Urinary bladder (tissue), 4 donors: ENCODE measurements around the gene CNTNAP5. TPM values are rescaled to one million over a fixed set of nuclear protein-coding genes. Genes with fewer than 3 reads are reported as not detected.

Source experiments
- DNase-seq: peaks from one replicate; pipeline ENCODE4 v3.0.0-alpha.2; 2015; ENCODE audit errors: extremely low spot score
- H3K27ac ChIP-seq: one replicate; pipeline ENCODE4 v1.5.1; 2013; ENCODE audit warnings: low read depth, mild to moderate bottlenecking, moderate library complexity
- H3K36me3 ChIP-seq: one replicate; pipeline ENCODE4 v1.6.1; 2013; ENCODE audit warnings: mild to moderate bottlenecking, moderate library complexity; ENCODE audit not compliant: insufficient read depth
- H3K4me1 ChIP-seq: one replicate; pipeline ENCODE4 v1.6.1; 2013; ENCODE audit warnings: mild to moderate bottlenecking, moderate library complexity; ENCODE audit not compliant: insufficient read depth
- H3K4me3 ChIP-seq: one replicate; pipeline ENCODE4 v1.5.1; 2013; ENCODE audit warnings: low read depth, low read length
- WGBS: extraction: QIAGEN DNeasy Blood & Tissue Kit; methylation state at CpG from one replicate; pipeline ENCODE4 v1.1.7; 2013; 5-methylcytosine and 5-hydroxymethylcytosine counted together
- polyA plus RNA-seq: library from polyadenylated mRNA; stranded (reverse); fragments of 200-250 nt; gene quantifications from one replicate; pipeline ENCODE4 v1.2.3, GENCODE V29; 2013
- total RNA-seq: library from RNA; depleted of rRNA; stranded (reverse); fragments of >200 nt; gene quantifications from one replicate; pipeline ENCODE4 v1.2.3, GENCODE V29; 2014
- donor health status: healthy with polysubstance abuse.
- donor health status: healthy.

Gene CNTNAP5
- total and polyA plus RNA-seq, 2 donors, result 0.01 to 1.8 TPM

DNA sequence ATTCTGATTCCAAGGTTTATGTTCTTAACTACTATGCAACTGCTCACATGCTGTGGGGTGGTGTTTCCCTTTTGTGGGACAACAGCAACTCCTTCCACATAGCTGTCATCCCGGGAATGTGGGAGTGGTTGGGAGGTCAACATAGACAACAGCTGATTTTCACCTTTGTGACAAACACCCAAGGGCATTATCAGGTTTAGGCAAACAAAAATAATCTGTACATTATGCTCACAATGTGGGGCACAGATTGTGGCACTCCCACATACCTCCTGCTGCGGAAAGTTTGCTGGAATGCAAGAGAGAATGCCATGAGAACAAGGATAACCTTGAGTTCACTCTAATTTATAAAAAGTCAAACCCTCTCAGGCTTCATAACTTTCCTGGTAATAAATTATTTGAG, 582.6 kb downstream of the CNTNAP5 start:
- H3K4me1 ChIP-seq, result no peaks in the 10 kb centered on the region
- no peaks in the 10 kb centered on the region for H3K36me3 ChIP-seq
- WGBS, result 79% methylated on average over 2 of the region's 2 CpGs
- no peak overlapping the region for H3K27ac ChIP-seq
- DNase-seq, result no peak
- H3K4me3 ChIP-seq, result no peak overlapping the region

DNA sequence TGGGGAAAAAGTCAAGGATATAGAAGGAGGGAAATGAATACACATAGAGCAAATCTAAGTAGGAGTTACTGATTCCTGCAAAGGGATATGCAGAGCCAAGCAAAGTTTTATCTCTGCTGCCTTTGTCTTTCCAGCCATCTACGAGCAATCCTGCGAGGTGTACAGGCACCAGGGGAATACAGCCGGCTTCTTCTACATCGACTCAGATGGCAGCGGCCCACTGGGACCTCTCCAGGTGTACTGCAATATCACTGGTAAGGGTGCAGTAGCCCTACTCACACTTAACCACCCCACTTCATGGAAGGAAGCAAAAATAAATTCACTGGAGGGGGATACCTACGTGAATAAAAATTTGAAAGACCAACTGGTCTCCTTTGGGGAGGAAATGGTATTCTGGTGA, 584.6 kb downstream of the CNTNAP5 start:
- Histone ChIP-seq H3K36me3 (no peaks in the 10 kb centered on the region), H3K27ac (no peak overlapping the region), H3K4me1 (no peaks in the 10 kb centered on the region), H3K4me3 (no peak overlapping the region)
- 85% methylated on average over 6 of the region's 6 CpGs for WGBS
- DNase-seq, result no peak

DNA sequence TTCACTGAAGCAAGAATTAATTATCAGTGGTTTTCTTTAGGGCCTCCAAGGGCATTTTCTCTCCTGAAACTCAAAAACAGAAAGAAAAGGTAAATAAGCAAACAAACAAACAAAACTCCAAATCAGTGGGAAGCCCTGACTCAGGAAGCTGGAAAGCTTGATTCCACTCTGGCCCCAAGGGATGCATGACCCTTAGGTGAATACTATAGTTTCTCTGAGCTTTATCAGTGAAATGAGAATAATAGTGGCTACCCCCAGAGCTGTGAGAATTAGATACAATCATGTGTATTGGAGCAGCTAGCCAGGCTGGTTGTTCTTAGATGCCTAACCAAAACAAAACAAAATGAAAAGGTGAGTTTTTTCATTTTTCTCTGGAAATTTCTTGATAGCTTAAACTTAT, 585.1 kb downstream of the CNTNAP5 start:
- DNase-seq, result no peak
- H3K4me1 ChIP-seq, result no peaks in the 10 kb centered on the region
- H3K36me3 ChIP-seq, result no peaks in the 10 kb centered on the region
- no peak overlapping the region for H3K27ac ChIP-seq
- H3K4me3 ChIP-seq, result no peak overlapping the region

DNA sequence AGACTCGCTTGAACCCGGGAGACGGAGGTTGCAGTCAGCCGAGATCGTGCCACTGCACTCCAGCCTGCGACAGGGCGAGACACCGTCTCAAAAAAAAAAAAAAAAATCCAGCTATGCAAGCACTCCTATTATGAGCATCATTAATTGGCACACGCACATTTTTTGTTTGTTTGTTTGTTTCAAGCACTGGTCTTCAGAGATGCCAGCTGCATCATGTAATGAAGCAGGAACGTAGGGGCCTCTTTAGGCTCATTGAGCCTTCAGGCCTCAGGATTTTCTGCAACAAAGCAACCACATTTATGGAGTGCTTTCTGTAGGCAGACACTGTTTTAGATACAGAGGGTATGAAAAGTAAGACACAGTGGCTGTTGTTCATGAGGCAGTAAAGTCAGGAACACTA, 585.8 kb downstream of the CNTNAP5 start:
- H3K27ac ChIP-seq, result no peak overlapping the region
- H3K4me1 ChIP-seq, result no peaks in the 10 kb centered on the region
- no peak for DNase-seq
- no peak overlapping the region for H3K4me3 ChIP-seq
- H3K36me3 ChIP-seq, result no peaks in the 10 kb centered on the region
- 91% methylated on average over 10 of the region's 10 CpGs for WGBS

DNA sequence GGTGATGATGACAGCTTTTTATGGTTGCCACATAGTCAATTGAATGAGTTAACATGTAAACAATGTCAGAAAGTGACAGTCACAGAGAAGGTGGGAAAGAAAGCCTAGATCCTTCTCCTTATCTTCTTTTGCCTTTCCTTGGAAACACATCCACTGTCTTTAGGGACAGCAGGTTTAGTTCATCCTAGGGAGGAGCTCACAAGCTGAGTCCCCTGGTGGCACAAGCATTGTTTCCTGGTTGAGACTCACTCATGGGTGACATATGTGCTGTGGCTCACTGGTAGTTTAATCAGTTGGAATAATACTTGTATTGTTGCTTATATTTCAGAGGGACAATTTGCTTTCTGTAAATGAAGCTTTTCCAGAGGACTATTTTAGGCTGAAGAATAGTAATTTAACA, 598.5 kb downstream of the CNTNAP5 start:
- Histone ChIP-seq H3K4me3 (no peak overlapping the region), H3K4me1 (no peaks in the 10 kb centered on the region), H3K27ac (no peak overlapping the region), H3K36me3 (no peaks in the 10 kb centered on the region)
- DNase-seq, result no peak

DNA sequence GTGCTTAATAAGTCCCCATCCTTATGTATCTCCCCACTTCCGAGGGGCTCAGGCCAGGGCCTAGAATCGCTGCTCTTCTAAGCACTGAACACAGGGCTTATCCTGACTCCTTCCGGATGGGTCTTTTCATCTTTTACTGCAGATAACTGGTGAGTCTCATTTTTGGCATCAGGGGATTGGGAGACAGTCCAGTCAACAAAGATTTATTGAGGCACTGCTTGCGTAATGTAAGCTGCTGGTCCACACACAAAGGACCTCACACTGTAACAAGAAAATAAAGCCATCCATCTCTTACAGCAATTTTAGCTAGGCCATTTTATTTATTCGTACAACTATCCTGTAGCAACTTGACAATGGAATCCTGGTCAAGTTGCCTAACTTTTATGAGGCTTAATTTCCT, 600.5 kb downstream of the CNTNAP5 start:
- H3K4me3 ChIP-seq, result no peak overlapping the region
- H3K27ac ChIP-seq, result no peak overlapping the region
- no peak for DNase-seq
- 53% methylated on average over 5 of the region's 5 CpGs for whole genome bisulfite sequencing
- H3K4me1 ChIP-seq, result no peaks in the 10 kb centered on the region
- no peaks in the 10 kb centered on the region for H3K36me3 ChIP-seq

DNA sequence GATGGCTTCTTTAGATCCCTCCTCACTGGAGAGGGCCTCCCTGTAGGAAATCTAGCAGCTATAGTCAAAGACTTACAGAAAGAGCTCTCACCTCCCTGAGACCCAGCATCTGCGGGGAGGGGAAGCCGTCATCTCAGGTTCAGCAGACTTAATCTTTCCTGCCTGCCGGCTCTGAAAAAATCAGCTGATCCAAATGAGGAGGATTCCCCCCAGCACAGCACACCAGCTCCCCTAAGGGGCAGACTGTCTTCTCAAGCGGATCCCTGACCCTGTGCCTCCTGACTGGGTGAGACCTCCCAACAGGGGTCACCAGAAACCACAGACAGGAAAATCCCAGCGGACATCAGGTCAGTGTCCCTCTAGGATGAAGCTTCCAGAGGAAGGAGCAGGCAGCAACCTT, 601.9 kb downstream of the CNTNAP5 start:
- 87% methylated on average over 5 of the region's 5 CpGs for WGBS
- Histone ChIP-seq H3K4me1 (no peaks in the 10 kb centered on the region), H3K36me3 (no peaks in the 10 kb centered on the region)

DNA sequence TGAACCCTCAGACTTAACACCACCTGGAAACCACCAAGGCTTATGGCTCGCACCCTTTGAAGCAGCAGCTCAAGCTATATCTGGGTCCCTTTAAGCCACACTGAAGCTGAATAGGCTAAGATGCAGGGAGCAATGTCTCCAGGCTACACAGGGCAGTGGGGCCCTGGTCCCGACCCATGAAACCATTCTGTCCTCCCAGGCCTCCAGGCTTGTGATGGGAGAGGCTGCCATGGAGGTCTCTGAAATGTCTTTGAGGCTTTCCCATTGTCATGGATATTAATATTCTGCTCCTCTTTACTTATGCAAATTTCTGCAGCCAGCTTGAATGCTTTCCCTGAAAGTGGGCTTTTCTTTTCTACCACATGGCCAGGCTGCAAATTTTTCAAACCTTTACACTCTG, 608.7 kb downstream of the CNTNAP5 start:
- 85% methylated on average over 2 of the region's 2 CpGs for WGBS
- DNase-seq, result no peak
- H3K4me3 ChIP-seq, result no peak overlapping the region
- no peaks in the 10 kb centered on the region for H3K36me3 ChIP-seq
- no peaks in the 10 kb centered on the region for H3K4me1 ChIP-seq
- H3K27ac ChIP-seq, result no peak overlapping the region

More for the DNA sequence above, 601.9 kb downstream of the CNTNAP5 start:
- no peak overlapping the region for H3K4me3 ChIP-seq
- no peak overlapping the region for H3K27ac ChIP-seq
- DNase-seq, result no peak

DNA sequence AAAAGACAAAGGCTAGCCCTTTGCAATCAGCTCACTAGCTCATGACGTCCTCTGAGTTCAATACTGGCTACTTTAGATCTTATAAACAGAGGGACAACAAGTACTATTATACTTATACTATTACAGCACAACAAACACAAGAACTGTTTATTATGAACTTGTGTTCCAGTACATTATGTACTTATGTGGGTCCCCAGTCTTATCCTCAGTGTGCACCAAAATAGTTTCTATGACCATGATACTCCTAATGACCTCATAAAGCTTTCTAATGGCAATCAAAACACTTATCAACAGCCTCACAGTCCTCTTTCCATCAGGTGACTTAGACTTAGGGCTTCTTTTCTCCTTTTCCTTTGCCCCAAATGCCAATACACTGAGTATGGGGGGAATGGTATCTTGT, 614.4 kb downstream of the CNTNAP5 start:
- WGBS, result 66% methylated on average over 1 of the region's 1 CpG
- no peaks in the 10 kb centered on the region for H3K36me3 ChIP-seq
- no peak overlapping the region for H3K4me3 ChIP-seq
- DNase-seq, result no peak
- no peak overlapping the region for H3K27ac ChIP-seq
- no peaks in the 10 kb centered on the region for H3K4me1 ChIP-seq

DNA sequence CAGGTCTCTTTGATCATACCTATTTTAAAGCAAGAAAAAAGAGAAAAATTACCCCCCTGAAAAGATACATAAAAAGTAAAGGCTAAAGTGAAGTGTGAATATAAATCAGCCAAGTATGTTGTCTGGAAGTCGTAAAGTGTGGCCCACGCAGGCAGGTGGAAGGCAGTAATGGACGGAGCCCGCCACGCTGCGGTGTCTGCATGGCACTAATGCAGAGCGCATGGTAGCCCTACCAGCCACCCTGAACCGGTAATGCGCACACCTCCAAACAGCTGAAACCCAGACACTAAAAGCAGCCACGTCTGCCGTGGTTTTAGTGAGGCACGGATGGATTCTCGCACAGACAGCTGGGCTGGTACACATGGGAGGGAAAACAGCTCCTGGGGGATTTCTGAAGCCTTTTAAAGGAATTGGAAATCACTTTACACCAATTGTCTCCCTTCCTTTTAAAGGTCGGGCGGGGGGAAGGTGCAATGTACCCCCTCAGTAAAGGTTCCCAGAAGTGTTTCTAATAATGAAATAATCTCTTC, 615.2 kb downstream of the CNTNAP5 start:
- no peaks in the 10 kb centered on the region for H3K4me1 ChIP-seq

DNA sequence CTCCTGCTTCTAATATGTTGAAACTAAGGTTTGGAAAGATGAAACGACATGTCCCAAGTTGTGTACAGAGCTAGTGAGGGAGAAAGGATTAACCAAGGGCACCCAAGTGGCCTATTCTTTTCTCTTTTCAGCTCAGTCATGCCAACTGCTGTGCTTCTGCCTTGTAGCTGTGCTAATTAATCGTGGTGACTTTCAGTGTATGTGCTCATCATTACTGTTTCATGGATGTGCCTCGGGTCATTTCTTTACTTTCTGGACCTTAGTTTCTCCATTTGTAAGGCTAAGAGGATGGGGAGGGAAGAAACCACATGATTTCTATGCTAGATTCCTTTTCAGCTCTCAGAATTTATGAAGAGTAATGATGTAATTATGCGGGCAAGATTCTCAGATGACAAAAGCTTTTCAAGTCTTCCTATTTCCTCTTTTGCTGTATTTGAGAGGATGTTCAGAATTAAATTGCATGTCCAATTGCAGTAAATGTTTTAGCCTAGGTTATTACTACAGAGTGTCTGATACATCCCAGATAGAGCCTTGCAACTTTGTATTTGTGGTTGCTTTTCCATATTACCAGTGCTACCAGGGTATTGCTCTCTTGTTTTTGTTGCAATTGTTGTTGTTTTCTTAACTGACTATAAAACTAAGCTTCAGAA, 621.2 kb downstream of the CNTNAP5 start:
- no peak for DNase-seq
- no peak overlapping the region for H3K4me3 ChIP-seq
- H3K27ac ChIP-seq, result no peak overlapping the region
- 83% methylated on average over 4 of the region's 4 CpGs for WGBS
- no peaks in the 10 kb centered on the region for H3K36me3 ChIP-seq
- no peaks in the 10 kb centered on the region for H3K4me1 ChIP-seq

More for the DNA sequence above, 615.2 kb downstream of the CNTNAP5 start:
- no peak overlapping the region for H3K27ac ChIP-seq
- no peaks in the 10 kb centered on the region for H3K36me3 ChIP-seq
- WGBS, result 88% methylated on average over 15 of the region's 15 CpGs
- no peak overlapping the region for H3K4me3 ChIP-seq
- no peak for DNase-seq

DNA sequence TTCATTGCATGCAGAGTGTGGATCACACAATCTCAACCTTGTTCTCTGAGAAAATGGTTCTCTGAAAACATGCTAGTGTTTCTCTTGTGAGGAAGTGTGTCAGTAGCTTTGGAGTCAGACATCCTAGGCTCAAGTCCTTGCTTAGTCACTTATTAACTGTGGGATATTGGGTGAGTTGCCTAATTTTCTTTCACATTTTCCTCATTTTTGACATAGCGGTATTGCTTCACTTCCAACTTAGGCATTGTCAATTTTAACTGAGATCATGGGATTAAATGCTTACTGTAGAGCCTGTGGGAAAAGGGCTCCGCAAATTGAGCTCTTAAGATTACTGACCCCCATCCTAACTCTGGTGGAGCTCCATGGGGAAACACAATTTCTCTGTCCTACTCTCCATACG, 622.2 kb downstream of the CNTNAP5 start:
- no peak for DNase-seq
- 96% methylated on average over 3 of the region's 3 CpGs for WGBS

DNA sequence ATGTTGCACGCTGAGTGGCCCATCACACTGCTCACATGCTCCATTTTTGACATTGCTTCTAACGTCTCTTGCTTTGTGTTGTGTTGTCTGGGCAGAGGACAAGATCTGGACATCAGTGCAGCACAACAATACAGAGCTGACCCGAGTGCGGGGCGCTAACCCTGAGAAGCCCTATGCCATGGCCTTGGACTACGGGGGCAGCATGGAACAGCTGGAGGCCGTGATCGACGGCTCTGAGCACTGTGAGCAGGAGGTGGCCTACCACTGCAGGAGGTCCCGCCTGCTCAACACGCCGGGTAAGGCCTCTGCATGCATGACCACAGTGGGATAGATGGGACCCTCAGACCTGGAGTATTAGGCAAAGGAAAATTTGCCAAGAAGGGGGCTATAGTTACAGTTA, 622.6 kb downstream of the CNTNAP5 start:
- Histone ChIP-seq H3K4me1 (no peaks in the 10 kb centered on the region), H3K36me3 (no peaks in the 10 kb centered on the region), H3K4me3 (no peak overlapping the region), H3K27ac (no peak overlapping the region)
- WGBS, result 89% methylated on average over 12 of the region's 12 CpGs
- DNase-seq, result no peak

More for the DNA sequence above, 622.2 kb downstream of the CNTNAP5 start:
- no peaks in the 10 kb centered on the region for H3K4me1 ChIP-seq
- no peak overlapping the region for H3K27ac ChIP-seq
- H3K36me3 ChIP-seq, result no peaks in the 10 kb centered on the region
- no peak overlapping the region for H3K4me3 ChIP-seq

DNA sequence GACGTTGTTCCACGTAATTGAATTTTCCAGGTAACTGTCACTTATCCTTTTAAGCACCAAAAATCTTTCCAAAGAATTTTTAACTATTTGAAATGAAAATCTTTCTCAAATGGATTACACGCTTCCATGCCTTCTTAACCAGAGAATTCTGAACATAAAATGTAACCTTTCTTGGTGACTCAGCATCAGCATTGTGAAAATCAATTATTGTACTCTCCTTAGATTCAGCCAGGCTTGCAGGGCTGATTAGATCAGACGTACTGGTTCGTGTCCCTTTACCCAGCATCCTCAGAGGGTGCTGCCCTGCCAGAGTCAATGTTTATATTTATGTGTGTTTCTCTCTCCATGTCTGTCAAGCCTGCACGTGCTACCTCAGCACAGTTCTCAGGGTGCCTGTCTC, 623.9 kb downstream of the CNTNAP5 start:
- DNase-seq, result no peak
- WGBS, result 75% methylated on average over 6 of the region's 6 CpGs
- H3K36me3 ChIP-seq, result no peaks in the 10 kb centered on the region
- H3K4me1 ChIP-seq, result no peaks in the 10 kb centered on the region
- no peak overlapping the region for H3K27ac ChIP-seq
- no peak overlapping the region for H3K4me3 ChIP-seq

DNA sequence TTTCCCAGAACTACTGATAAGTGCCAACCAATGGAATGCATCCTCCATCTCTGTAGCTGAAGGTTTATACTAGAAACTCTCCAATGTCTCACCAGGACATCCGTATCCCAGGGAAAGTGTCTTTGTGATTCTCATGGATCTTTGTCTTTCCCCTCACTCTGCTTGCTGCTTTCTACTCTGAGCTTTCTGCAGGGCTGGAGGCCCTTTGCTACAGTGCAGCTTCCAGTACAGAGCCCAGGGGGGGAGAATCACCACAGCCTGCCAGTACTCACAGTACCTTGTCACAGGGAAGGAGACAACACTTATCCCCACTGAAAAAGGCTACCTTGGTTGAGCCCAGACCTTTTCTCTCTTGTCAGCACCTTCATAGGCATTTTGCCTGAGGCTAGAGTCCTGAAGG, 627.0 kb downstream of the CNTNAP5 start:
- Histone ChIP-seq H3K4me3 (no peak overlapping the region), H3K27ac (no peak overlapping the region), H3K4me1 (no peaks in the 10 kb centered on the region), H3K36me3 (no peaks in the 10 kb centered on the region)
- WGBS, result 84% methylated on average over 1 of the region's 1 CpG
- DNase-seq, result no peak
